SK-N-SH (cell line): ENCODE data around the gene CEP170B.

Experiments used
- CHD2 ChIP-seq: fragments of 150-350 bp; IDR thresholded peaks from 2 replicates; pipeline ENCODE4 v1.6.1; 2018; ENCODE audit warnings: low read length; ENCODE audit not compliant: partially characterized antibody
- ELF1 ChIP-seq: IDR thresholded peaks from 2 replicates; pipeline ENCODE4 v1.4.0; 2012
- POLR2AphosphoS5 ChIP-seq: IDR thresholded peaks from 2 replicates; pipeline ENCODE4 v1.6.1; 2012; ENCODE audit warnings: low read depth, low read length

DNA sequence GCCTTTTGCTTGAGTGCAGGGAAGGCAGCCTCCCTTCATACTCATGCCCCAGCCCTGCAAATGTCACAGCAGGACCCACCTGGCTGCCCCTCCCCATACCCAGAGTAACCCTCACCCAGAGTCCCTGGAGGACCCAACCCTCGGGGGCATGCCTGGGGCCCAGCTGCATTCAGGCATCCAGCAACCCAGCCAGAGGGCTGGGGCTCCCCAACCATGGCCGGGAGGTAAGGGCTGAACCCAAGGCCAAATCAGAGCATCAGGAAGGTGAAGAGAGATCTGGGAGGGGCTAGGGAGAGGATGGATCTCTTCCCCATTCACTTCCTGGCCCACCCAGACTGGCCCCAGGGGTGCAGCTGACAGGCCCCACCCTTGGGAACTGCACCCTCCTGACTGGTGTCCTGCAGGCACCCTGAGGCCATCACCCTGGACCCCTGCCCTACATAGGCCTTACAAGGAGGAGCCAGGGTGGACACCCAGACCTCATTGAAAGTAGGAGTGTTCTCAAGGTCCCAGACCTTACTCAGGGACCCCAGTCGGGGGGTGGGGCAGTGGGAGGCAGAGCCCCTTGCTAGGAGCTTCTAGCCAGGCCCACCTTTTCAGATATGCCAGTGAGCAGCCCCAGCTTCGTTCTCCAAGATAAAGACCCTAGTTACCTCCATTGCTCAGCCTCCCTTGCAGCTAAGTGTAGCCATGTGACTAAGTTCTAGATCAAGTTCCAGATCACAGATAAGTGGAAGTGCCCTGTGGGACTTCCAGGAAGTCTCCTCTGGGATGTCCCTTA is 58.8 kb downstream of the CEP170B start:
- no peak for TF ChIP-seq ELF1
- no peak for TF ChIP-seq CHD2
- TF ChIP-seq POLR2AphosphoS5, result no peak
